MM.1S (cell line): ENCODE results near the gene NRIP3.
"Not testable (repeated sequence)": the region's sequence is repeated elsewhere in the genome, so short reads cannot be mapped to it uniquely, and the experiment has no call there.

ENCODE experiments used
- DNase-seq: peaks from one replicate; pipeline ENCODE4 v3.0.0-alpha.2; 2015
- H2AFZ ChIP-seq: fragments of 300-600 bp; sonication (generic); 2 replicates; pipeline ENCODE4 v1.6.0; 2016; ENCODE audit warnings: antibody characterized with exemption, low read length
- H3F3A ChIP-seq: fragments of 300-600 bp; sonication (generic); 2 replicates; pipeline ENCODE4 v1.6.1; 2016; ENCODE audit warnings: mild to moderate bottlenecking, antibody characterized with exemption, low read length, moderate library complexity, mixed read lengths; ENCODE audit not compliant: insufficient read depth
- H3K27ac ChIP-seq: fragments of 300-600 bp; sonication (generic); 2 replicates; pipeline ENCODE4 v1.5.1; 2016; ENCODE audit warnings: mild to moderate bottlenecking, low read length
- H3K27me3 ChIP-seq: fragments of 300-600 bp; sonication (generic); replicated peaks from 2 replicates; pipeline ENCODE4 v1.6.0; 2016; ENCODE audit warnings: low read length; ENCODE audit not compliant: insufficient read depth
- H3K36me3 ChIP-seq: fragments of 300-600 bp; sonication (generic); replicated peaks from 2 replicates; pipeline ENCODE4 v1.6.1; 2016; ENCODE audit warnings: mild to moderate bottlenecking, low read length, mixed read lengths; ENCODE audit not compliant: insufficient read depth
- H3K4me1 ChIP-seq: fragments of 300-600 bp; sonication (generic); 2 replicates; pipeline ENCODE4 v1.6.1; 2016; ENCODE audit warnings: low read length, mixed read lengths
- H3K4me2 ChIP-seq: fragments of 300-600 bp; sonication (generic); 2 replicates; pipeline ENCODE4 v1.6.0; 2016; ENCODE audit warnings: low read depth, low read length
- H3K4me3 ChIP-seq: fragments of 300-600 bp; sonication (generic); 2 replicates; pipeline ENCODE4 v1.5.1; 2016; ENCODE audit warnings: low read length, mixed read lengths
- H3K79me2 ChIP-seq: fragments of 300-600 bp; sonication (generic); 2 replicates; pipeline ENCODE4 v1.6.1; 2016; ENCODE audit warnings: mixed run types, low read length, mixed read lengths
- H3K9ac ChIP-seq: fragments of 300-600 bp; sonication (generic); 2 replicates; pipeline ENCODE4 v1.6.1; 2016; ENCODE audit warnings: low read length, mixed read lengths
- H3K9me2 ChIP-seq: fragments of 300-600 bp; sonication (generic); replicated peaks from 2 replicates; pipeline ENCODE4 v1.6.1; 2016; ENCODE audit warnings: mild to moderate bottlenecking, low read length, mixed read lengths; ENCODE audit not compliant: insufficient read depth
- H3K9me3 ChIP-seq: fragments of 300-600 bp; sonication (generic); replicated peaks from 2 replicates; pipeline ENCODE4 v1.6.1; 2016; ENCODE audit warnings: mild to moderate bottlenecking, low read length, mixed read lengths; ENCODE audit not compliant: insufficient read depth
- H4K20me1 ChIP-seq: fragments of 300-600 bp; sonication (generic); 2 replicates; pipeline ENCODE4 v1.6.1; 2016; ENCODE audit warnings: mild to moderate bottlenecking, low read length, moderate library complexity, mixed read lengths; ENCODE audit not compliant: insufficient read depth
- EZH2 ChIP-seq: fragments of 300-600 bp; sonication (generic); optimal IDR thresholded peaks from 2 replicates; pipeline ENCODE3; 2017; ENCODE audit warnings: low read depth, mild to moderate bottlenecking, antibody characterized with exemption, low read length, mixed read lengths
- EZH2phosphoT487 ChIP-seq: fragments of 300-600 bp; sonication (generic); IDR thresholded peaks from 2 replicates; pipeline ENCODE4 v1.6.1; 2018; ENCODE audit warnings: antibody characterized with exemption, low read length
- TF ChIP-seq, protein P1 (sequence below): fragments of 300-600 bp; sonication (generic); IDR thresholded peaks from 2 replicates; pipeline ENCODE4 v1.5.1; 2016; ENCODE audit warnings: antibody characterized with exemption, low read length, mixed read lengths

The NRIP3 gene

DNA sequence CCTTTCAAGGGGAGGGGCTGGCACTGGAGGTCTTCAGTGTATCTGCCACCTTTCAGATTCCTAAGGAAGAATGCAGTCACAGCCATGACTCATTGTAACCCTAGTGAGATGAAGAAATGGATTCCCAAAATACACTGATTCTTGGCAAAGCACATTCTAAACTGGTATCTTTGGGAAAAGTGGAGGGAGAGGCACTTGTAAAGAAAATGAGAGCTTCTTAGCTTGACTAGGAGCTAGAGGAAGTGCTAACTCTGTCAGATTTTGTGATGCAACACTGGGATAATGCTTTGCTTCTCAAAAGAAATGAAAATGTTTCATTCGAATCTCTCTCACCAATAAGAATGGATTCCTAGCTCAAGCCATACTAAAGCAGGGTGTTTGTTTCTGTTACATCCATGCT is 14.3 kb downstream of the NRIP3 start:
- Histone ChIP-seq H3K27ac (no peak overlapping the region), H2AFZ (no peak overlapping the region)
- no peak for DNase-seq

DNA sequence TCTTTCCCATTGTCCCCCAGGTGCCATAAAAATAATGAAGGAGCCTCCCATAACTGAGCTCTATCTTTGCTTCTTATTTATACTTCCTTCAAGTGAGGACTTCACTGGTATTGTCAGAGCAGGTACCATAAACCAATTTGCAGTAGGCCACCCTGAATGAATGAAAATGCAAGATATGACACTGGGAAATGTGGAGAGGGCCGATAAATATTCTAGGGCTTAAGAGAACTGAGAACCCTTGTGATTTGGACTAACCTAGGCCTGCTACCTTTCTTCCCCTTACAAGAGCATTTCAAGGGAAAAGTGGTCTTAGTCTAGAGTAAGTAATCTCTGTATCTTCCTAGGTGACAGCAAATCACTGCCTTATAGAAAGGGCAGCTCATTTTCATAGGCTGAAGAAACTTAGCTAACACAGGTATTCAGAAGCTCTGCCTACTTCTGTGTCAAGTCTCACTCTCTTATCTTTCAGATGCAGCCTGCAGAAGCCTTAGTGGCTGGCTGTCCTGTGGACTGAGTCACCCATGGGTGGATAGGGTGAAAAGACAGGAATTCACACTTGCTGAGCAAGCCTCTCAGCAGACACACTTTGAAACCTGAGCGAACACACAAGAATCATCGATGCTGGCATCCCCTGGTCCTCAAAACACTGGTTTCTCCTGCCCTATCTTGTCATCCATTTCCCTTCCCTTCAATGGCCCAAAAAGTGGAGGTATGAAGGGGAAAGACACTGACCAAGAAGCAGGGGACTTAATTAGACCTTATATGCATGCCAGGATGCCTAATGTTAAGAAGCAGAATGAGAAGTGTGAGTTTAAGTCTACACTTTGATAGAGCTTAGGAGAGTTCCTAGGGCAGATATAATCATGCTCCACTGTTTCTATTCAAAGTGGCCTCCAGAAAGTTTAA is 15.2 kb downstream of the NRIP3 start:
- no peak for DNase-seq
- TF ChIP-seq EZH2phosphoT487, result no peak
- TF ChIP-seq, protein P1, sequence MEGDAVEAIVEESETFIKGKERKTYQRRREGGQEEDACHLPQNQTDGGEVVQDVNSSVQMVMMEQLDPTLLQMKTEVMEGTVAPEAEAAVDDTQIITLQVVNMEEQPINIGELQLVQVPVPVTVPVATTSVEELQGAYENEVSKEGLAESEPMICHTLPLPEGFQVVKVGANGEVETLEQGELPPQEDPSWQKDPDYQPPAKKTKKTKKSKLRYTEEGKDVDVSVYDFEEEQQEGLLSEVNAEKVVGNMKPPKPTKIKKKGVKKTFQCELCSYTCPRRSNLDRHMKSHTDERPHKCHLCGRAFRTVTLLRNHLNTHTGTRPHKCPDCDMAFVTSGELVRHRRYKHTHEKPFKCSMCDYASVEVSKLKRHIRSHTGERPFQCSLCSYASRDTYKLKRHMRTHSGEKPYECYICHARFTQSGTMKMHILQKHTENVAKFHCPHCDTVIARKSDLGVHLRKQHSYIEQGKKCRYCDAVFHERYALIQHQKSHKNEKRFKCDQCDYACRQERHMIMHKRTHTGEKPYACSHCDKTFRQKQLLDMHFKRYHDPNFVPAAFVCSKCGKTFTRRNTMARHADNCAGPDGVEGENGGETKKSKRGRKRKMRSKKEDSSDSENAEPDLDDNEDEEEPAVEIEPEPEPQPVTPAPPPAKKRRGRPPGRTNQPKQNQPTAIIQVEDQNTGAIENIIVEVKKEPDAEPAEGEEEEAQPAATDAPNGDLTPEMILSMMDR, result no peak
- TF ChIP-seq EZH2, result no peak

More for the DNA sequence above, 14.3 kb downstream of the NRIP3 start:
- no peaks in the 10 kb centered on the region for H3K4me1 ChIP-seq
- no peaks in the 10 kb centered on the region for H3K79me2 ChIP-seq
- no peaks in the 10 kb centered on the region for H3K9me2 ChIP-seq
- no peaks in the 10 kb centered on the region for H4K20me1 ChIP-seq
- no peak overlapping the region for H3K9ac ChIP-seq
- H3K9me3 ChIP-seq, result no peaks in the 10 kb centered on the region
- no peaks in the 10 kb centered on the region for H3K36me3 ChIP-seq
- no peaks in the 10 kb centered on the region for H3K27me3 ChIP-seq
- TF ChIP-seq EZH2phosphoT487 (no peak), EZH2 (no peak)
- TF ChIP-seq, protein P1, result no peak
- no peak overlapping the region for H3K4me3 ChIP-seq
- no peaks in the 10 kb centered on the region for H3F3A ChIP-seq
- H3K4me2 ChIP-seq, result no peak overlapping the region

DNA sequence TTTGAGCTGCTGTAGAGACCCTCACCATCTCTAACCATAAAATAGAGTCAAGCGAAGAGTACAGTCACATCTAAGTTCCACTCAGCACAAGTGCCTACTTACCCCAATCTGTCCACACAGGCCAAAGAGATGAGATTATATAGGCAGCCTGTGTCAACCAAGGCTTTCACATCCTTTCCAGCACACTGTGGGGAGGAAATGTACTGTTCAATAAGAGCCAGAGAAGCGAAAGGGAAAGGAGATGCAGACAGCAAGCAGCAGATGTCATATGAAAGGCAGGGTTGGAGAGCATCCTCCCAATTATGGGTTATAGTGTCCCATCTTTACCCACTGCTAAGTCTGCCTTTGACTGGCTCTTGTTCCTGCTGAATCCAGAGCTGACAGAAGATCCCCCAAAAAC is 16.4 kb downstream of the NRIP3 start:
- Histone ChIP-seq H3K4me2 (no peak overlapping the region), H3K9me2 (no peaks in the 10 kb centered on the region), H3F3A (no peaks in the 10 kb centered on the region), H3K79me2 (no peaks in the 10 kb centered on the region), H3K27ac (no peak overlapping the region), H3K9me3 (no peaks in the 10 kb centered on the region), H3K9ac (no peak overlapping the region), H3K36me3 (no peaks in the 10 kb centered on the region), H3K27me3 (no peaks in the 10 kb centered on the region), H3K4me1 (no peaks in the 10 kb centered on the region), H2AFZ (no peak overlapping the region), H4K20me1 (no peaks in the 10 kb centered on the region), H3K4me3 (no peak overlapping the region)
- TF ChIP-seq, protein P1, result no peak
- no peak for TF ChIP-seq EZH2phosphoT487
- TF ChIP-seq EZH2, result no peak
- peak; percentile 24 for DNase-seq

More for the DNA sequence above, 15.2 kb downstream of the NRIP3 start:
- Histone ChIP-seq H3K9me2 (no peaks in the 10 kb centered on the region), H2AFZ (no peak overlapping the region), H4K20me1 (no peaks in the 10 kb centered on the region), H3K4me2 (no peak overlapping the region), H3K36me3 (no peaks in the 10 kb centered on the region), H3K9me3 (no peaks in the 10 kb centered on the region), H3K4me3 (no peak overlapping the region), H3K9ac (no peak overlapping the region), H3K79me2 (no peaks in the 10 kb centered on the region), H3K4me1 (no peaks in the 10 kb centered on the region), H3K27ac (no peak overlapping the region), H3K27me3 (no peaks in the 10 kb centered on the region), H3F3A (no peaks in the 10 kb centered on the region)

DNA sequence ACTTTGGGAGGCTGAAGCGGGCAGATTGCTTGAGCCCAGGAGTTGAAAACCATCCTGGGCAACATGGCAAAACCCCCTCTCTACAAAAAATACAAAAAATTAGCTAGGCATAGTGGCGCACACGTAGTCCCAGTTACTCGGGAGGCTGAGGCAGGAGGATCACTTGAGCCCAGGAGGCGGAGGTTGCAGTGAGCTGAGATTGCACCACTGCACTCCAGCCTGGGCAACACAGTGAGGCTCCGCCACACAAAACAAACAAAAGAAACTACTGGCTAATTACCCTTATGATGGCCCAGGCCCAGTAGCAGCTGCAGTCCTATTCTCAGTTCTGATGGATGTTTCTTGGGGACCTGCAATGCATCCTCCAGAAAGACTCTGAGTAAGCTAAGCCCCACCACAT is 17.0 kb downstream of the NRIP3 start:
- not testable (repeated sequence) for H3F3A ChIP-seq, H3K9me3 ChIP-seq, H3K9ac ChIP-seq, H3K4me1 ChIP-seq, H3K79me2 ChIP-seq, H3K4me2 ChIP-seq, H3K4me3 ChIP-seq, H2AFZ ChIP-seq, H3K27ac ChIP-seq, H3K9me2 ChIP-seq, H3K27me3 ChIP-seq, H3K36me3 ChIP-seq, DNase-seq, H4K20me1 ChIP-seq
